SK-N-SH (cell line): Measurements from ENCODE around the gene CISD2.

Experiments used
- CTCF ChIP-seq: fragments of 200-600 bp; sonication (generic); IDR thresholded peaks from 2 replicates; pipeline ENCODE4 v1.6.1; 2017; ENCODE audit warnings: antibody characterized with exemption, mild to moderate bottlenecking, moderate library complexity
- GABPA ChIP-seq: IDR thresholded peaks from 2 replicates; pipeline ENCODE4 v1.4.0; 2012; ENCODE audit warnings: low read depth, mild to moderate bottlenecking
- JUND ChIP-seq: IDR thresholded peaks from 2 replicates; pipeline ENCODE4 v1.4.0; 2012
- POLR2AphosphoS5 ChIP-seq: IDR thresholded peaks from 2 replicates; pipeline ENCODE4 v1.6.1; 2012; ENCODE audit warnings: low read depth, low read length
- RXRA ChIP-seq: IDR thresholded peaks from 2 replicates; pipeline ENCODE4 v1.4.0; 2012; ENCODE audit warnings: low read depth, mild to moderate bottlenecking, borderline replicate concordance
- SIN3A ChIP-seq: IDR thresholded peaks from 2 replicates; pipeline ENCODE4 v1.6.1; 2012; ENCODE audit warnings: low read depth, mild to moderate bottlenecking, low read length, moderate library complexity, borderline replicate concordance
- SMC3 ChIP-seq: IDR thresholded peaks from 2 replicates; pipeline ENCODE4 v1.6.1; 2012; ENCODE audit warnings: low read depth, low read length, improper control_type of control experiment
- ZBTB33 ChIP-seq: IDR thresholded peaks from 2 replicates; pipeline ENCODE4 v1.4.0; 2012; ENCODE audit warnings: low read depth, borderline replicate concordance

- no peak for TF ChIP-seq JUND
- TF ChIP-seq POLR2AphosphoS5 = no peak
- no peak for TF ChIP-seq CTCF
- no peak for TF ChIP-seq ZBTB33
- TF ChIP-seq SIN3A = no peak
- no peak for TF ChIP-seq RXRA
- TF ChIP-seq SMC3 = no peak
- no peak for TF ChIP-seq GABPA
These were observed 18.4 kb upstream of the CISD2 start for GRCh38 chr4:102850370-102850769.
